Activated CD4-positive, alpha-beta T cell treated with anti-CD3 and anti-CD28 coated beads, Interleukin-2, amount 10 ng/mL, durations not matched to agents 7 days and 5 days (primary cell): ENCODE data around the gene CCDC188. TPM values are rescaled to one million over a fixed set of nuclear protein-coding genes. Genes with fewer than 3 reads are reported as not detected.
A peak's percentile ranks its signal among the peaks of the same experiment; 100 is the strongest.

Experiments
- CTCF ChIA-PET: fragments of 350-600 bp; sonication (Branson Sonifier 250); formaldehyde crosslinking; loops from one replicate; lab custom pipeline; 2021; ENCODE audit warnings: antibody characterized with exemption; lab: Charles Lee
- POLR2A ChIA-PET: fragments of 350-600 bp; sonication (Branson Sonifier 250); formaldehyde crosslinking; loops from one replicate; lab custom pipeline; 2021; ENCODE audit warnings: antibody characterized with exemption; lab: Charles Lee
- DNase-seq: peaks from one replicate; pipeline ENCODE4 v3.0.0-alpha.2; 2020
- H3K27ac Mint-ChIP-seq: one replicate; pipeline ENCODE4 v1.8.0; 2021; ENCODE audit warnings: mild to moderate bottlenecking, moderate library complexity, mixed read lengths
- H3K27me3 Mint-ChIP-seq: one replicate; pipeline ENCODE4 v1.8.0; 2021; ENCODE audit warnings: mixed read lengths
- H3K36me3 Mint-ChIP-seq: one replicate; pipeline ENCODE4 v1.8.0; 2021; ENCODE audit warnings: low read depth, mixed read lengths
- H3K4me1 Mint-ChIP-seq: one replicate; pipeline ENCODE4 v1.8.0; 2021; ENCODE audit warnings: mixed read lengths
- H3K4me3 Mint-ChIP-seq: one replicate; pipeline ENCODE4 v1.8.0; 2021; ENCODE audit warnings: mild to moderate bottlenecking, moderate library complexity, mixed read lengths
- H3K9me3 Mint-ChIP-seq: one replicate; pipeline ENCODE4 v1.8.0; 2021; ENCODE audit warnings: mixed read lengths
- total RNA-seq, 2 experiments: library from RNA; stranded (reverse); gene quantifications; one replicate each; pipeline ENCODE4 v1.2.3, GENCODE V29; 2021

Gene CCDC188
- total RNA-seq, 2 experiments from 2014 or later: 0.12 to 0.23 TPM

GRCh38 chr22:20138417-20138738 lies 12.5 kb downstream of the CCDC188 start:
- CTCF ChIA-PET: no interaction called here
- peaks cover 5% of the 10 kb centered on the region for H3K4me1 Mint-ChIP-seq
- no peak overlapping the region for H3K4me3 Mint-ChIP-seq
- no peak for DNase-seq
- no peak overlapping the region for H3K27ac Mint-ChIP-seq
- no peaks in the 10 kb centered on the region for H3K27me3 Mint-ChIP-seq
- POLR2A ChIA-PET: no interaction called here
- H3K9me3 Mint-ChIP-seq: no peaks in the 10 kb centered on the region
- no peaks in the 10 kb centered on the region for H3K36me3 Mint-ChIP-seq

- Mint-ChIP-seq H3K9me3 (no peaks in the 10 kb centered on the region), H3K27me3 (no peaks in the 10 kb centered on the region), H3K36me3 (no peaks in the 10 kb centered on the region), H3K27ac (no peak overlapping the region), H3K4me3 (no peak overlapping the region), H3K4me1 (peaks cover 10% of the 10 kb centered on the region)
- ChIA-PET POLR2A (no interaction called here), CTCF (no interaction called here)
- no peak for DNase-seq
Observed at GRCh38 chr22:20137671-20138416, 13.0 kb downstream of the CCDC188 start.

GRCh38 chr22:20137113-20137512 lies 13.7 kb downstream of the CCDC188 start:
- CTCF ChIA-PET: no interaction called here
- Mint-ChIP-seq H3K4me1 (peaks cover 11% of the 10 kb centered on the region), H3K9me3 (no peaks in the 10 kb centered on the region), H3K27me3 (no peaks in the 10 kb centered on the region), H3K36me3 (no peaks in the 10 kb centered on the region), H3K4me3 (no peak overlapping the region), H3K27ac (no peak overlapping the region)
- POLR2A ChIA-PET: no interaction called here
- no peak for DNase-seq

DNA sequence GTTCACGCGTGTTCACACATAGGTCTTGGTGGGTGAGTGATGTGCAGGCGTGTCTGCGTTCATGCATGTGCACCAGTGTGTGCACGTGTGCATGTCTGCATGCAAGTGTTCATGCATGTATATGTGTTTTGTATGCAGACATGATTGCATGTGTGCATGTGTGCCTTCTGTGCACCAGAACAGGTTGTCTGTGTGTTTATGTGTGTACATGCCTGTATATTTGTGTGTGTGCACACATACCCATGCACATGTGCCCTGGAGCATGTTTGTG lies 14.3 kb downstream of the CCDC188 start:
- no peak overlapping the region for H3K4me3 Mint-ChIP-seq
- ChIA-PET CTCF (no interaction called here), POLR2A (no interaction called here)
- DNase-seq: no peak
- no peaks in the 10 kb centered on the region for H3K36me3 Mint-ChIP-seq
- H3K27me3 Mint-ChIP-seq: no peaks in the 10 kb centered on the region
- H3K4me1 Mint-ChIP-seq: peaks cover 11% of the 10 kb centered on the region
- no peaks in the 10 kb centered on the region for H3K9me3 Mint-ChIP-seq
- H3K27ac Mint-ChIP-seq: no peak overlapping the region

- Mint-ChIP-seq H3K36me3 (no peaks in the 10 kb centered on the region), H3K27ac (no peak overlapping the region), H3K4me3 (no peak overlapping the region), H3K4me1 (peaks cover 11% of the 10 kb centered on the region), H3K9me3 (no peaks in the 10 kb centered on the region), H3K27me3 (no peaks in the 10 kb centered on the region)
- no peak for DNase-seq
- POLR2A ChIA-PET: no interaction called here
- CTCF ChIA-PET: no interaction called here
Observed at GRCh38 chr22:20135806-20136602, 14.9 kb downstream of the CCDC188 start.

DNA sequence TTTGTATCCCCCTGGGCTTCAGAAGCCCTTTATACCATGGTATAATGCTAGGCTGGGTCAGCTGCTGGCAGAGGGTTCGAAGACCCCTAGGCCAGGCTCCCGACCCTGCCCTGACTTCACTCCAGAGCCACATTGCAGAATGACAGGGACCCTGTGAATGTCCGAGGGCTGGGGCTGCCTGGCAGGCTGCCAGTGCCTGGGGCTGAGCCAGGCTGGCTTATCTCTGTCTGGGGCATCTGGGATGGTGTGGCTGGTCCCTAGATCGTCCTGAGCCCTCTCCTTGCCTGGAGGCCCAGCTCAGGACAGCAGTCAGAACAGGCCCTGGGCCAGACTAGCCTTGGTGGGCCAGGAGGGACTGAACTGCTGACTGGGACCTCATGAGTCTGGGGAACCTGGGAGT lies 15.6 kb downstream of the CCDC188 start:
- no peaks in the 10 kb centered on the region for H3K9me3 Mint-ChIP-seq
- peaks cover 11% of the 10 kb centered on the region for H3K4me1 Mint-ChIP-seq
- H3K4me3 Mint-ChIP-seq: no peak overlapping the region
- ChIA-PET POLR2A (no interaction called here), CTCF (no interaction called here)
- H3K27ac Mint-ChIP-seq: no peak overlapping the region
- H3K36me3 Mint-ChIP-seq: no peaks in the 10 kb centered on the region
- H3K27me3 Mint-ChIP-seq: no peaks in the 10 kb centered on the region
- no peak for DNase-seq

DNA sequence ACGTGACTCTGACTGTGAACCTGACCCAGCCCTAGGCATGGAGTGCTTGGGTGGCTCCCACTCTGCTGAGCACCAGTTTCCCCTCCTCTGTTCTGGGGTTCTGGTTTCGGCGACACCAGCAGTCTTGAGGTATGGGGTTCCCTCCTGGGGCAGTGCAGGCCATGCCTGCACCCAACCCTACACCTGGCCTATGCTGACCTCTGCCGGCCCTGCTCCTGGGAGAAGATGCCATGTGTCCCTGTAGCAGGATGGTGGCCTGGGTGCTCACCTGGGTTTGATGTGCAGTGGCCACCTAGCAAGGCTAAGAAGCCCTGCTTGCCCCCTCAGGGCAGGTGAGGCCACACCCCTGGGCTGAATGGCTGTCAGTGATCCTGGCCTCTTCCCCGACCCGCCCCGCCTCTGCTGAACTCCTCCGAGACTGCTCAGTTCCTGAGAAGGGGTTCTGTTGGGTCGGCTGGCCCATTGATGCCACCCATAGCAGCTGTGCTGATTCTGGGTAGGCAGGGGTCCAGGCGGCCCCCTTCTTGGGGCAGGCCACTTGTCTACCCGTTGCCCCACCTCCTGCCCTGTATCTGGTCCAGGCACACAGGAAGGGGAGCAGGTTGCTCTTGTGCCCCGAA lies 16.8 kb downstream of the CCDC188 start:
- Mint-ChIP-seq H3K27ac (peak overlapping the region; percentile 50), H3K4me1 (peaks cover 18% of the 10 kb centered on the region), H3K27me3 (no peaks in the 10 kb centered on the region), H3K9me3 (no peaks in the 10 kb centered on the region), H3K4me3 (peak overlapping the region; percentile 62), H3K36me3 (no peaks in the 10 kb centered on the region)
- ChIA-PET POLR2A (no interaction called here), CTCF (no interaction called here)
- DNase-seq: no peak

- CTCF ChIA-PET: no interaction called here
- Mint-ChIP-seq H3K9me3 (no peaks in the 10 kb centered on the region), H3K36me3 (no peaks in the 10 kb centered on the region), H3K4me3 (peak overlapping the region; percentile 62), H3K4me1 (peaks cover 18% of the 10 kb centered on the region), H3K27me3 (no peaks in the 10 kb centered on the region), H3K27ac (peak overlapping the region; percentile 25)
- POLR2A ChIA-PET: no interaction called here
- DNase-seq: no peak
Observed at GRCh38 chr22:20132686-20133246, 18.1 kb downstream of the CCDC188 start.

DNA sequence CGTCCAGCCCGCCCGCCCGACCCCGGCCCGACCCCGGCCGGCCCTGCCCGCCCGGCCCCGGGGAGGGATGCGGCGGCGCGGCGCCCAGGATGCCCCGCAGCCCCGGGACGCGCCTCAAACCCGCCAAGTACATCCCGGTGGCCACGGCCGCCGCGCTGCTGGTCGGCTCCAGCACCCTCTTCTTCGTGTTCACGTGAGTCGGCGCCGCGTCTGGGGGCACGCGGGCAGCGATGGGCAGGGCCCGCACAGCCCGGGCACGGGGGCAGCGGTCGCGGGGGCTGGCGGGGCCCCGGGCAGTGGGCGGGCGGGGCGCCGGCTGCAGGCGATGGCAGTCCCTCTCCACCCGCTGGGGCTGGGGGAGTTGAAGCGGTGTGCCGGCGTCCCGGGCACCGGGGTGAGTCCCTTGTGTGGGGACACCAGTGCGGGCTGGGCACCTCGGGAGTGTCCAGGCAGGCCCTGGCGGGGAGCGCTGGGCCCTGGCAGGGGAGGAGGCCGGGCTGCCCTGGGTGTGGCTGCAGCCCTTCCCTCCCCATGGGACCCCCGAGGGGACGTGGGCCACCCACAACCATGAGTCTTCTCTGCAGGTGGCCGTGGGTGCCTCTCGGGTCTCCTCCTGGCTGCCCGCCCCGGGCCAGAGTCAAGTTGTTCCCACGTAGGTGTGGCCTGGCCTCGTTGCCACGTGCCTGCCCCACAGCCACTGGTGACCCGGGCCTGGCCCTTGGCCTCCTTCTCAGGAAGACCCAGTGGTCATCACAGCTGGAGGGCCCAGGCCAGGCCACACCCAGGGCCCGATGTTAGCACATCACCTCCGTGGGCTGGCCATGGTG lies 18.8 kb downstream of the CCDC188 start:
- Mint-ChIP-seq H3K36me3 (peaks cover 3% of the 10 kb centered on the region), H3K27ac (no peak overlapping the region), H3K4me3 (peak overlapping the region; percentile 62), H3K9me3 (no peaks in the 10 kb centered on the region), H3K27me3 (no peaks in the 10 kb centered on the region), H3K4me1 (peaks cover 18% of the 10 kb centered on the region)
- peak; percentile 24 for DNase-seq
- CTCF ChIA-PET: no interaction called here
- POLR2A ChIA-PET: no interaction called here

DNA sequence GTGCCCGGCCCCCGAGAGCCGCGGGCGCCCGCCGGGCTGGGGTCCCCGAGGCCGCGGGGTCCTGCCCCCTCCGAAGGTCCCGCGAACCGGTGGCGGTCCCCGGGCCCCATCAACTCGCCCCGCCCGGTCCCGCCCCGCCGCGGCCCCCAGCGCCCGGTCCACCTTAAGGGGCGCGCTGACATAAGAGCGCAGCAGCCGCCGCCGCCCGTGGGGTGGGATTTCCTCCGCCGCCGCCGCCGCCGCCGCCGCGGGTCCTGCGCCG lies 19.3 kb downstream of the CCDC188 start, which contains the start of gene ZDHHC8:
Gene ZDHHC8 (plus strand): TSS at position 208 of the 262 bp plus-strand sequence. CDS start 144 bp downstream, outside the sequence.
- H3K27ac Mint-ChIP-seq: peak within 1 kb of the TSS; percentile 57
- CTCF ChIA-PET: no interaction called here
- no peaks in the 10 kb centered on the region for H3K9me3 Mint-ChIP-seq
- H3K36me3 Mint-ChIP-seq: peaks cover 3% of the 10 kb centered on the region
- POLR2A ChIA-PET: interaction anchor here (0.6 kb wide), 1 partner anchor 113 kb away, joined by 3 read pairs; no protein-coding TSS in a partner anchor
- peak within 1 kb of the TSS; percentile 69 for H3K4me3 Mint-ChIP-seq
- no peaks in the 10 kb centered on the region for H3K27me3 Mint-ChIP-seq
- peak; percentile 30 for DNase-seq
- peaks cover 18% of the 10 kb centered on the region for H3K4me1 Mint-ChIP-seq

DNA sequence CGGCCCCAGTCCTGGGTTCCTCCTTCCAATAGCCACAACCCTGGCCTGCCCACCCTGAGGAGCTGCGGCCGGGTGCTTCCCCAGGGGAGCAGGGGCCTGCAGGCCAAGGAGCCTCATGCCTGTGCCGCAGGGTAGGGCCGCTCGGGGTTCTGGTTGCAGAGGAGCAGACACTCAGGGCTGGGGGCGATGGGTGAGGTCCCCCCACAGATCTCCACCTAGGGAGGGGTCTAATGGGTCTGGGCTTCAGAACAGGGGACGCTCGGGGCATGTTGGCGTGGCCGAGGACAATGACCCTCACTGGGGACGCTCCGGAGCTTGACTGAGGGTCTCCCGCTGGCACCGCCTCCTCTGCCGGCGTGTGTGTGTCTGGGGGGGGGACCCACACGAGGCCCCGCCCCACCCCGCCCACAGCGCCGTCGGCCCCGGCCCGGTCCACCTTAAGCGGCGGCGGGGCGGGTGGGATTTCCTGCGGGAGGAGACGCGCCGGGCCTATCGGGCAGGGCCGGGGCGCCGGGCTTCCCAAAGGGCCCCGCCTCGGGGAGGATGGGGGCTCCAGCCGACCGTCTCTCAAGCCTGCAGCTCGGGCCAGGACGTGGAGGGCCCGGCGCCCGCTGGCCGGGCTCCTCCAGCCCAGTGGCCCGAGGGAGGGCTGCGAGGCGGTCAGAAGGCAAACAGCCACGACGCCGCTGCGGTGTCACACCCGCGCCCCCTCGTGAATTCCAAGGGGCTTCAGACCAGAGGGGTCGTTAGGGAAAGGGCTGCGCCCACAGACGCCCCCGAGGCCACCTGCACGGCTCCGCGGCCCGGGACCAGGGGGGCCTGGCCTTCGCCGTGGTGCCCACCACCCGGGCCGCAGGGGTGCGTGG lies 19.9 kb downstream of the CCDC188 start:
- POLR2A ChIA-PET: interaction anchor here (0.6 kb wide), 1 partner anchor 112 kb away, joined by 3 read pairs; no protein-coding TSS in a partner anchor
- CTCF ChIA-PET: interaction anchor here (0.7 to 0.9 kb wide), 2 partner anchors 22 to 108 kb away, joined by 3 read pairs; no protein-coding TSS in a partner anchor
- Mint-ChIP-seq H3K27me3 (no peaks in the 10 kb centered on the region), H3K9me3 (no peaks in the 10 kb centered on the region), H3K36me3 (peaks cover 5% of the 10 kb centered on the region), H3K4me3 (peak overlapping the region; percentile 69), H3K27ac (peak overlapping the region; percentile 57), H3K4me1 (peaks cover 18% of the 10 kb centered on the region)
- peak; percentile 72 for DNase-seq

GRCh38 chr22:20130319-20130718 lies 20.5 kb downstream of the CCDC188 start:
- peak; percentile 33 for DNase-seq
- no peak overlapping the region for H3K27ac Mint-ChIP-seq

More at GRCh38 chr22:20130319-20130718, 20.5 kb downstream of the CCDC188 start:
- Mint-ChIP-seq H3K9me3 (no peaks in the 10 kb centered on the region), H3K4me1 (peaks cover 18% of the 10 kb centered on the region), H3K4me3 (peak overlapping the region; percentile 69), H3K27me3 (no peaks in the 10 kb centered on the region), H3K36me3 (peaks cover 7% of the 10 kb centered on the region)
- POLR2A ChIA-PET: no interaction called here
- CTCF ChIA-PET: interaction anchor here (0.6 to 1.6 kb wide), 4 partner anchors 22 to 109 kb away, joined by 3 to 4 read pairs (median 3); no protein-coding TSS in a partner anchor
